HepG2 (cell line): Measurements from ENCODE around the gene CCNJL. TPM values are rescaled to one million over a fixed set of nuclear protein-coding genes. Genes with fewer than 3 reads are reported as not detected.

Experiments
- ATAC-seq: fragments of 200-7000 bp; cut with Tn5 transposase; 3 replicates; pipeline ENCODE4 v1.9.1; 2020; ENCODE audit warnings: mild to moderate bottlenecking, moderate library complexity
- BruUV-seq: library from RNA; stranded (reverse); fragments of 400-500 nt; replicated peaks from 2 replicates; lab custom pipeline; 2021; lab: Mats Ljungman, UMichigan
- CTCF ChIA-PET: fragments of 300-600 bp; formaldehyde crosslinking; extraction: SDS; loops from one replicate; lab custom pipeline; 2021; ENCODE audit warnings: low total read pairs, inconsistent platforms, low intra/inter-chr PET ratio; lab: Yijun Ruan, JAX
- POLR2A ChIA-PET: fragments of 350-600 bp; sonication (Branson Sonifier 250); formaldehyde crosslinking; loops from one replicate; lab custom pipeline; 2020; ENCODE audit warnings: antibody characterized with exemption, inconsistent platforms; lab: Yijun Ruan, JAX
- DNase-seq: peaks from one replicate; pipeline ENCODE4 v3.0.0-alpha.2; 2015; ENCODE audit warnings: low spot score
- FAIRE-seq: peaks from 3 replicates; lab custom pipeline; 2011; peaks lifted over from hg19 to GRCh38; lab: Jason Lieb, UNC
- H2AFZ ChIP-seq: one replicate; pipeline ENCODE4 v1.6.1; 2011; ENCODE audit warnings: low read length, inconsistent platforms
- H3K27ac ChIP-seq: fragments of 300-600 bp; 3 replicates; pipeline ENCODE4 v1.8.0; 2011; ENCODE audit warnings: mixed run types, mild to moderate bottlenecking, mixed read lengths, low read length, inconsistent platforms; ENCODE audit not compliant: insufficient read depth; ENCODE audit errors: extremely low read length
- H3K27me3 ChIP-seq, 2 experiments: fragments of 200-600 bp in 1 of 2; 2 replicates in 1 of 2; 3 replicates in 1 of 2; pipeline versions ENCODE4 v1.6.0 to v1.8.0; 2011; ENCODE audit warnings: low read length in 2 of 2, mild to moderate bottlenecking in 2 of 2, moderate library complexity in 2 of 2, inconsistent platforms in 1 of 2; ENCODE audit not compliant: insufficient read depth in 2 of 2, control insufficient read depth in 1 of 2
- H3K36me3 ChIP-seq, 2 experiments: fragments of 200-600 bp in 1 of 2; replicated peaks in 1 of 2; 2 replicates in 1 of 2; 3 replicates in 1 of 2; pipeline versions ENCODE4 v1.5.1 to v1.8.0; 2011; ENCODE audit warnings: low read length in 2 of 2, inconsistent platforms in 1 of 2; ENCODE audit not compliant: insufficient read depth in 2 of 2, control insufficient read depth in 1 of 2
- H3K4me1 ChIP-seq: 2 replicates; pipeline ENCODE4 v1.5.1; 2012; ENCODE audit warnings: low read length, inconsistent platforms; ENCODE audit not compliant: insufficient read depth
- H3K4me2 ChIP-seq: 2 replicates; pipeline ENCODE4 v1.6.0; 2011; ENCODE audit warnings: low read depth, low read length, inconsistent platforms
- H3K4me3 ChIP-seq, 3 experiments: fragments of 200-600 bp in 1 of 3; sonication (generic), shearing (Covaris generic) in 1 of 3; replicated peaks in 1 of 3; 2 replicates each; pipeline ENCODE4 v1.5.1; 2011 to 2016; ENCODE audit warnings: low read length in 3 of 3, inconsistent platforms in 2 of 3, low read depth in 2 of 3, mild to moderate bottlenecking in 2 of 3, control low read depth in 1 of 3, mixed read lengths in 1 of 3; ENCODE audit not compliant: insufficient read depth in 1 of 3
- H3K79me2 ChIP-seq: one replicate; pipeline ENCODE4 v1.6.1; 2011; ENCODE audit warnings: low read length, inconsistent platforms; ENCODE audit not compliant: insufficient read depth
- H3K9ac ChIP-seq: 2 replicates; pipeline ENCODE4 v1.6.0; 2011; ENCODE audit warnings: mild to moderate bottlenecking, low read depth, low read length, inconsistent platforms; ENCODE audit not compliant: insufficient read depth
- H3K9me3 ChIP-seq: 2 replicates; pipeline ENCODE4 v1.5.1; 2012; ENCODE audit warnings: mild to moderate bottlenecking, low read length
- H4K20me1 ChIP-seq: 2 replicates; pipeline ENCODE4 v1.6.0; 2011; ENCODE audit warnings: inconsistent platforms, mild to moderate bottlenecking, low read length, moderate library complexity; ENCODE audit not compliant: insufficient read depth
- CREB1 ChIP-seq, 2 experiments: fragments of 450-650 bp in 1 of 2; IDR thresholded peaks; 2 replicates each; pipeline ENCODE4 v1.6.1; 2016 to 2017; ENCODE audit warnings: control low read depth in 1 of 2, mild to moderate bottlenecking in 1 of 2, missing compliant biosample characterization in 1 of 2, missing genetic modification characterization in 1 of 2
- PAF1 ChIP-seq: IDR thresholded peaks from 2 replicates; pipeline ENCODE4 v1.6.1; 2016; ENCODE audit warnings: missing genetic modification reagents, missing compliant biosample characterization
- STAG1 ChIP-seq: sonication (generic); formaldehyde crosslinking; IDR thresholded peaks from 2 replicates; pipeline ENCODE4 v1.4.0; 2020; ENCODE audit warnings: missing genetic modification reagents
- ZNF33B ChIP-seq: sonication (generic); formaldehyde crosslinking; IDR thresholded peaks from 2 replicates; pipeline ENCODE4 v1.5.1; 2020; ENCODE audit warnings: mild to moderate bottlenecking, missing genetic modification reagents
- ZNF44 ChIP-seq: sonication (generic); formaldehyde crosslinking; IDR thresholded peaks from 2 replicates; pipeline ENCODE4 v1.5.1; 2020; ENCODE audit warnings: mild to moderate bottlenecking, missing genetic modification reagents
- WGBS: methylation state at CpG from one replicate; pipeline ENCODE4 v1.1.6; 2017; ENCODE audit warnings: low lambda C conversion rate; 5-methylcytosine and 5-hydroxymethylcytosine counted together
- in situ Hi-C: cut with HindIII; loops from 2 replicates; pipeline ENCODE4 v1.10.0; 2017; ENCODE audit warnings: low pct_unique_long_range_greater_than_20kb; ENCODE audit not compliant: extremely low pct_ligation_motif_present
- intact Hi-C: fragments of 100-400 bp; cut with micrococcal nuclease; formaldehyde crosslinking; loops from one replicate; pipeline ENCODE4 v1.10.0; 2022; ENCODE audit not compliant: unreplicated experiment
- polyA plus RNA-seq, 8 experiments: library from polyadenylated mRNA; depleted of rRNA in 3 of 8; stranded (reverse) in 7 of 8; unstranded in 1 of 8; fragments of >200 nt; fragmentation: Illumina TruSeq in 4 of 8; extraction: Trizol in 4 of 8; gene quantifications; 2 replicates each; pipeline versions ENCODE4 v1.2.1 to v1.2.3, GENCODE V29; 2011 to 2016; ENCODE audit warnings: low read depth in 4 of 8, missing spikeins in 1 of 8, mixed read lengths in 1 of 8; ENCODE audit not compliant: insufficient read depth in 1 of 8
- total RNA-seq, 5 experiments: library from RNA; depleted of rRNA; stranded (reverse); fragments of >200 nt; fragmentation: Illumina TruSeq; extraction: Trizol; gene quantifications; 2 replicates each; pipeline ENCODE4 v1.2.3, GENCODE V29; 2016; ENCODE audit warnings: low read depth in 1 of 5
- TF ChIP-seq, protein P1 (sequence below): sonication (generic); formaldehyde crosslinking; IDR thresholded peaks from 2 replicates; pipeline ENCODE4 v1.5.1; 2020; ENCODE audit warnings: missing genetic modification reagents, mild to moderate bottlenecking, borderline replicate concordance
- TF ChIP-seq, protein P2 (sequence below), 2 experiments: fragments of 450-650 bp in 1 of 2; sonication (generic) in 1 of 2; formaldehyde crosslinking in 1 of 2; IDR thresholded peaks; 2 replicates each; pipeline versions ENCODE4 v1.6.1 to v1.8.0; 2016 to 2022; ENCODE audit warnings: antibody characterized with exemption in 1 of 2, mild to moderate bottlenecking in 1 of 2, missing genetic modification reagents in 1 of 2

Gene CCNJL
- total and polyA plus RNA-seq, 2 of the 13 experiments (the other 11 are each of a cell fraction or from before 2014, with no cell fraction given) = 1.6 to 4.4 TPM

DNA sequence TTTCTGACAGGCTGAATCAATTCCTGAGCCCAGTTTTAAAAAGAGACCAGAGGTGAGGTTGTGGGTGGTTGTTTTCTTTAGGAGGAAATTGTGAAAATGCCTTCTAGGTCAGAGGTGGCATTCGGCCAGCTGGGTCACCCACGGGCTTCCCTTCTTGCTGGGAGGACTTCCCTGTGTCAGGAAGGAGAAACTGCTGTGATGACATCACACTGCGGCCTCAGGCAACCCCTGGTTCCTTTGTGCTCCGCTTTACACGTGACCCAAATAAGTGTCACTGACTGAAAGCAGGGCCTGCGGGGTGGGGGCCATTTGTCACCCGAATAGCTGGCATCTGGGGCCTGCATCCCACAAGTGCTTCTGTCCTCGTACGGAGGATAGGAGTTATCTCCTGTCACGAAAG is 43.3 kb downstream of the CCNJL start:
- no TSS peak for BruUV-seq
- Histone ChIP-seq H3K79me2 (no peaks in the 10 kb centered on the region), H3K4me2 (no peak overlapping the region), H3K4me1 (peaks cover 13% of the 10 kb centered on the region), H2AFZ (no peak overlapping the region)
- no peak for DNase-seq
- WGBS = 79% methylated on average over 7 of the region's 10 CpGs
- no peak for ATAC-seq
- POLR2A ChIA-PET = no interaction called here
- FAIRE-seq = no peak
- TF ChIP-seq CREB1 (IDR thresholded peaks at IDR 0.05) (peak; percentile 46; the same call in 1 of the 2 replicates), CREB1 (CRISPR knock-in tag; IDR thresholded peaks at IDR 0.05) (no peak), ZNF33B (CRISPR knock-in tag) (no peak)
- TF ChIP-seq, all 625 proteins: peak for 1
- intact Hi-C loops (no loop called here), in situ Hi-C loops (no loop called here)
- CTCF ChIA-PET = no interaction called here
- H3K36me3 ChIP-seq = no peaks in the 10 kb centered on the region
- H3K4me3 ChIP-seq = no peak overlapping the region
- no peak overlapping the region for H3K27ac ChIP-seq
- no peaks in the 10 kb centered on the region for H4K20me1 ChIP-seq
- H3K9me3 ChIP-seq = no peaks in the 10 kb centered on the region
- H3K27me3 ChIP-seq = no peaks in the 10 kb centered on the region
- H3K9ac ChIP-seq = no peak overlapping the region

DNA sequence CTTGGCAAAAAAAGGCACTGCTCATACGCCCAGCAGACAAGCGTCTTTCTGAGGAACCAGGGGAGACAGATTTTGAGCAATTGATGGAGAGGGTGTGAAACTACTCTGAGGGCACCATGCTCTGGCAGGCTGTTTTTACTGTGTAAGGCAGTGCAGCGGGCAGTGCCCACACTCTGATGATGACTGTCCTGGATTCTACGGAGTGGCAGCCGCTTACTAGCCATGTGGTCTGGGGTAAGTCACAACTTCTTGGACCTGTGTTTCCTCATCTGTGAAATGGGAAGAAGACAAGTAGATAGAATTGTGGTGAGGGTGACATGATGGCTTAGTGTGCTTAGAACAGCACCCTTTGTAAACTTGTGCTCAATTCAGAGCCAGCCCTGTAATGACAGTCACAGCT is 44.2 kb downstream of the CCNJL start:
- FAIRE-seq (no peak), DNase-seq (no peak), ATAC-seq (no peak)
- WGBS = 76% methylated on average over 5 of the region's 5 CpGs
- Histone ChIP-seq H3K4me3 (no peak overlapping the region), H3K4me2 (no peak overlapping the region), H3K27ac (no peak overlapping the region), H3K9ac (no peak overlapping the region), H3K27me3 (no peaks in the 10 kb centered on the region), H2AFZ (no peak overlapping the region), H4K20me1 (no peaks in the 10 kb centered on the region), H3K9me3 (no peaks in the 10 kb centered on the region), H3K79me2 (no peaks in the 10 kb centered on the region), H3K4me1 (peaks cover 19% of the 10 kb centered on the region), H3K36me3 (no peaks in the 10 kb centered on the region)
- ChIA-PET CTCF (no interaction called here), POLR2A (no interaction called here)
- intact Hi-C loops (no loop called here), in situ Hi-C loops (no loop called here)
- no TSS peak for BruUV-seq
- TF ChIP-seq STAG1 (CRISPR knock-in tag) (no peak), ZNF44 (CRISPR knock-in tag) (no peak), PAF1 (no peak)
- TF ChIP-seq, protein P1, sequence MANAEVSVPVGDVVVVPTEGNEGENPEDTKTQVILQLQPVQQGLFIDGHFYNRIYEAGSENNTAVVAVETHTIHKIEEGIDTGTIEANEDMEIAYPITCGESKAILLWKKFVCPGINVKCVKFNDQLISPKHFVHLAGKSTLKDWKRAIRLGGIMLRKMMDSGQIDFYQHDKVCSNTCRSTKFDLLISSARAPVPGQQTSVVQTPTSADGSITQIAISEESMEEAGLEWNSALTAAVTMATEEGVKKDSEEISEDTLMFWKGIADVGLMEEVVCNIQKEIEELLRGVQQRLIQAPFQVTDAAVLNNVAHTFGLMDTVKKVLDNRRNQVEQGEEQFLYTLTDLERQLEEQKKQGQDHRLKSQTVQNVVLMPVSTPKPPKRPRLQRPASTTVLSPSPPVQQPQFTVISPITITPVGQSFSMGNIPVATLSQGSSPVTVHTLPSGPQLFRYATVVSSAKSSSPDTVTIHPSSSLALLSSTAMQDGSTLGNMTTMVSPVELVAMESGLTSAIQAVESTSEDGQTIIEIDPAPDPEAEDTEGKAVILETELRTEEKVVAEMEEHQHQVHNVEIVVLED (CRISPR knock-in tag) = no peak
- TF ChIP-seq, protein P2, sequence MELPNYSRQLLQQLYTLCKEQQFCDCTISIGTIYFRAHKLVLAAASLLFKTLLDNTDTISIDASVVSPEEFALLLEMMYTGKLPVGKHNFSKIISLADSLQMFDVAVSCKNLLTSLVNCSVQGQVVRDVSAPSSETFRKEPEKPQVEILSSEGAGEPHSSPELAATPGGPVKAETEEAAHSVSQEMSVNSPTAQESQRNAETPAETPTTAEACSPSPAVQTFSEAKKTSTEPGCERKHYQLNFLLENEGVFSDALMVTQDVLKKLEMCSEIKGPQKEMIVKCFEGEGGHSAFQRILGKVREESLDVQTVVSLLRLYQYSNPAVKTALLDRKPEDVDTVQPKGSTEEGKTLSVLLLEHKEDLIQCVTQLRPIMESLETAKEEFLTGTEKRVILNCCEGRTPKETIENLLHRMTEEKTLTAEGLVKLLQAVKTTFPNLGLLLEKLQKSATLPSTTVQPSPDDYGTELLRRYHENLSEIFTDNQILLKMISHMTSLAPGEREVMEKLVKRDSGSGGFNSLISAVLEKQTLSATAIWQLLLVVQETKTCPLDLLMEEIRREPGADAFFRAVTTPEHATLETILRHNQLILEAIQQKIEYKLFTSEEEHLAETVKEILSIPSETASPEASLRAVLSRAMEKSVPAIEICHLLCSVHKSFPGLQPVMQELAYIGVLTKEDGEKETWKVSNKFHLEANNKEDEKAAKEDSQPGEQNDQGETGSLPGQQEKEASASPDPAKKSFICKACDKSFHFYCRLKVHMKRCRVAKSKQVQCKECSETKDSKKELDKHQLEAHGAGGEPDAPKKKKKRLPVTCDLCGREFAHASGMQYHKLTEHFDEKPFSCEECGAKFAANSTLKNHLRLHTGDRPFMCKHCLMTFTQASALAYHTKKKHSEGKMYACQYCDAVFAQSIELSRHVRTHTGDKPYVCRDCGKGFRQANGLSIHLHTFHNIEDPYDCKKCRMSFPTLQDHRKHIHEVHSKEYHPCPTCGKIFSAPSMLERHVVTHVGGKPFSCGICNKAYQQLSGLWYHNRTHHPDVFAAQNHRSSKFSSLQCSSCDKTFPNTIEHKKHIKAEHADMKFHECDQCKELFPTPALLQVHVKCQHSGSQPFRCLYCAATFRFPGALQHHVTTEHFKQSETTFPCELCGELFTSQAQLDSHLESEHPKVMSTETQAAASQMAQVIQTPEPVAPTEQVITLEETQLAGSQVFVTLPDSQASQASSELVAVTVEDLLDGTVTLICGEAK (IDR thresholded peaks at IDR 0.05) = no peak
- TF ChIP-seq, protein P2 (CRISPR knock-in tag; IDR thresholded peaks at IDR 0.05) = no peak
